K562 (cell line): Measurements from ENCODE around the gene CACNA1C. TPM values are rescaled to one million over a fixed set of nuclear protein-coding genes. Genes with fewer than 3 reads are reported as not detected.

Experiments used
- ATAC-seq: fragments of 200-7000 bp; cut with Tn5 transposase; 3 replicates; pipeline ENCODE4 v1.9.1; 2020; ENCODE audit warnings: moderate library complexity
- BruUV-seq: library from RNA; stranded (reverse); fragments of 400-500 nt; replicated peaks from 2 replicates; lab custom pipeline; 2021; lab: Mats Ljungman, UMichigan
- CTCF ChIA-PET: fragments of 300-600 bp; formaldehyde crosslinking; extraction: SDS; loops from one replicate; lab custom pipeline; 2021; ENCODE audit warnings: low intra/inter-chr PET ratio; lab: Yijun Ruan, JAX
- POLR2A ChIA-PET: fragments of 300-600, 350-650 bp; sonication (Branson Sonifier 250); formaldehyde crosslinking; extraction: SDS; loops from one replicate; lab custom pipeline; 2021; ENCODE audit warnings: antibody characterized with exemption, inconsistent platforms; lab: Yijun Ruan, JAX
- DNase-seq, 4 experiments: peaks; one replicate each; pipeline versions ENCODE4 v3.0.0 to v3.0.0-alpha.2; 2011 to 2018; ENCODE audit warnings: low spot score in 3 of 4, mixed read lengths in 3 of 4; ENCODE audit errors: extremely low read depth in 1 of 4
- FAIRE-seq: peaks from 2 replicates; lab custom pipeline; 2011; peaks lifted over from hg19 to GRCh38; lab: Jason Lieb, UNC
- H2AFZ ChIP-seq: 2 replicates; pipeline ENCODE4 v1.6.0; 2011; ENCODE audit warnings: low read depth, low read length, control low read depth, inconsistent platforms
- H3K27ac ChIP-seq: fragments of 200-600 bp; 3 replicates; pipeline ENCODE4 v1.8.0; 2011; ENCODE audit warnings: low read depth, mild to moderate bottlenecking, control low read depth, inconsistent platforms, low read length, moderate library complexity, mixed read lengths; ENCODE audit errors: extremely low read depth
- H3K27me3 ChIP-seq, 2 experiments: fragments of 300-600 bp in 1 of 2; 2 replicates in 1 of 2; 3 replicates in 1 of 2; pipeline versions ENCODE4 v1.6.0 to v1.8.0; 2011; ENCODE audit warnings: inconsistent platforms in 2 of 2, low read length in 2 of 2, mild to moderate bottlenecking in 1 of 2, mixed read lengths in 1 of 2, moderate library complexity in 1 of 2; ENCODE audit not compliant: control insufficient read depth in 2 of 2, insufficient read depth in 2 of 2
- H3K36me3 ChIP-seq: fragments of 300-600 bp; 3 replicates; pipeline ENCODE4 v1.8.0; 2011; ENCODE audit warnings: mild to moderate bottlenecking, low read length, inconsistent platforms; ENCODE audit not compliant: control insufficient read depth, insufficient read depth
- H3K4me1 ChIP-seq, 2 experiments: fragments of 200-600 bp in 1 of 2; replicated peaks in 1 of 2; 2 replicates in 1 of 2; 3 replicates in 1 of 2; pipeline versions ENCODE4 v1.5.1 to v1.8.0; 2011; ENCODE audit warnings: inconsistent platforms in 2 of 2, low read length in 2 of 2, mild to moderate bottlenecking in 1 of 2, mixed read lengths in 1 of 2, moderate library complexity in 1 of 2; ENCODE audit not compliant: control insufficient read depth in 2 of 2, insufficient read depth in 2 of 2
- H3K4me2 ChIP-seq: 2 replicates; pipeline ENCODE4 v1.6.1; 2011; ENCODE audit warnings: low read length, control low read depth, inconsistent platforms, mixed read lengths; ENCODE audit not compliant: insufficient read depth
- H3K4me3 ChIP-seq: fragments of 200-600 bp; sonication (generic), shearing (Covaris generic); 2 replicates; pipeline ENCODE4 v1.5.1; 2016; ENCODE audit warnings: control low read depth, inconsistent platforms
- H3K79me2 ChIP-seq: fragments of 200-600 bp; 3 replicates; pipeline ENCODE4 v1.8.0; 2011; ENCODE audit warnings: low read length, inconsistent platforms; ENCODE audit not compliant: control insufficient read depth, insufficient read depth
- H3K9ac ChIP-seq, 2 experiments: 2 replicates each; pipeline versions ENCODE4 v1.6.0 to v1.6.1; 2011; ENCODE audit warnings: low read depth in 2 of 2, low read length in 2 of 2, control low read depth in 1 of 2, inconsistent platforms in 1 of 2, mild to moderate bottlenecking in 1 of 2, mixed read lengths in 1 of 2; ENCODE audit not compliant: insufficient read depth in 1 of 2
- H3K9me1 ChIP-seq: one replicate; pipeline ENCODE4 v1.6.0; 2011; ENCODE audit warnings: inconsistent platforms, mild to moderate bottlenecking, low read length, moderate library complexity; ENCODE audit not compliant: control insufficient read depth, insufficient read depth
- H3K9me3 ChIP-seq: replicated peaks from 2 replicates; pipeline ENCODE4 v1.5.1; 2011; ENCODE audit warnings: low read depth, low read length, inconsistent platforms; ENCODE audit not compliant: control insufficient read depth, insufficient read depth
- H4K20me1 ChIP-seq: replicated peaks from 2 replicates; pipeline ENCODE4 v1.6.1; 2011; ENCODE audit warnings: low read length, inconsistent platforms, mixed read lengths; ENCODE audit not compliant: control insufficient read depth, insufficient read depth
- GTF2F1 ChIP-seq: IDR thresholded peaks from 2 replicates; pipeline ENCODE4 v1.6.1; 2011; ENCODE audit warnings: low read depth, low read length, improper control_type of control experiment
- MCM5 ChIP-seq: fragments of 450-650 bp; IDR thresholded peaks from 2 replicates; pipeline ENCODE4 v1.6.1; 2016; ENCODE audit warnings: low read depth
- NR1H2 ChIP-seq: sonication (generic); formaldehyde crosslinking; IDR thresholded peaks from 2 replicates; pipeline ENCODE4 v1.4.0; 2020; ENCODE audit warnings: mild to moderate bottlenecking, missing genetic modification reagents
- TAF15 ChIP-seq: fragments of 200-400 bp; formaldehyde crosslinking; IDR thresholded peaks from 2 replicates; pipeline ENCODE4 v1.6.1; 2017; ENCODE audit warnings: mild to moderate bottlenecking, low read depth, low read length, moderate library complexity
- TAL1 ChIP-seq: fragments of 450-650 bp; IDR thresholded peaks from 2 replicates; pipeline ENCODE4 v1.6.1; 2016; ENCODE audit warnings: mild to moderate bottlenecking
- TRIM28 ChIP-seq: fragments of 450-650 bp; IDR thresholded peaks from 2 replicates; pipeline ENCODE4 v1.6.1; 2017
- ZNF197 ChIP-seq: fragments of 200-800 bp; sonication (Bioruptor generic); IDR thresholded peaks from 2 replicates; pipeline ENCODE4 v1.6.1; 2016; ENCODE audit warnings: low read depth, missing genetic modification characterization, missing compliant biosample characterization
- WGBS: fragments of 100-300 bp; shearing (Covaris generic); methylation state at CpG from one replicate; pipeline ENCODE4 v1.1.6; 2016; ENCODE audit warnings: low coverage, mixed read lengths; ENCODE audit not compliant: insufficient coverage; ENCODE audit errors: missing lambda C conversion rate; 5-methylcytosine and 5-hydroxymethylcytosine counted together
- in situ Hi-C: fragments of 300-500 bp; cut with MboI; formaldehyde crosslinking; loops from 4 replicates; pipeline ENCODE4 v1.15.0; 2018; ENCODE audit warnings: inconsistent platforms, mixed read lengths
- intact Hi-C: fragments of 100-400 bp; cut with micrococcal nuclease; formaldehyde crosslinking; loops from 2 replicates; pipeline ENCODE4 v1.14.2; 2022
- polyA plus RNA-seq, 8 experiments: library from polyadenylated mRNA; depleted of rRNA in 4 of 8; stranded (reverse) in 5 of 8; unstranded in 3 of 8; fragments of >200 nt; fragmentation: Nextera tagmentation in 2 of 8; fragmentation: Illumina TruSeq in 1 of 8; extraction: Ambion mirVana in 2 of 8; extraction: Trizol in 1 of 8; gene quantifications; 2 replicates each; pipeline versions ENCODE4 v1.2.1 to v1.2.3, GENCODE V29; 2011 to 2014; ENCODE audit warnings: inconsistent platforms in 1 of 8, missing spikeins in 1 of 8
- total RNA-seq, 7 experiments: library from RNA; depleted of rRNA in 6 of 7; stranded (reverse); fragments of >200 nt in 6 of 7; fragmentation: Illumina TruSeq in 2 of 7; extraction: Trizol in 2 of 7; gene quantifications; 2 replicates each; pipeline versions ENCODE4 v1.2.1 to v1.2.3, GENCODE V29; 2011 to 2021; ENCODE audit warnings: low replicate concordance in 1 of 7

The CACNA1C gene
- total and polyA plus RNA-seq, 9 of the 15 experiments (the other 6 are each of a cell fraction or from before 2014, with no cell fraction given) = not detected

DNA sequence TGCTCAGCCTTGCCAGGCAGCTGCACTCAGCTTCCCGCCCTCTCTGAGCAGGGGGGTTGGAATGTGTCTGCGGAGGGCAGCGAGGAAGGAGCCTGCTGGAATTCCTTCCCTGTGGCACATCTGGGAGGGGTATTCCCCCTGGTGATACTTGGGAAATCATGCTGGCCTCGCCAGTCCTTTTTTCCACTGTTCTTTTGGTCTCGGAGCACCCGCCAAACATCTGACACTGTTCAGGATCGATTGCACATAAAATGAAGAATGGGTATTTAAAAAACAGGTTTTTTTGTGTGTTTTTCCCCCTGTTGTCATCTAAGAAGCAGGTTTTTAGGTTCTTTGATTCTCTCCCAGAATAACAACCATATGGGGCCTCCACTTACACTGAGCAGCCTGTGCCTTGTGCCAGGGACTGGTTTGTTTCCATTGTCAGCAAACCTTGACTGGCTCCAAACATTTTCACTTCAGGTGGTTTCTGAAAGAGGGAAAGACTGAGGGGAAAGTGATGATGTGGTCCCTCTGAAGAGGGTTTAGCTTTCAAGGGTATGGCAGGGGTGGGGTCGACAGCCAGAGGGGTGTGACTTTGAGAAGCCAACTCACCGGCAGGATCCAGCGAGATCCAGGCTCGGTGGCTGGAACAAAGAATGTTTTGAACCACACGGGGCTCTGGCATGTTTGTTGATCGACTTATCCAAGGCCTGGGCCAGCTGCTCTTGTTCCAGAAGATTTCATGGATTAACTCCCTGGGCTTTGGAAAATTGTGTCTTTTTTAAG, 215.1 kb downstream of the CACNA1C start:
- peaks cover 0 to 14% of the 10 kb centered on the region in 2 experiments; a peak in 1 of 5 replicates for H3K27me3 ChIP-seq
- no peak overlapping the region for H3K4me3 ChIP-seq
- no peak overlapping the region for H3K9ac ChIP-seq
- ChIA-PET CTCF (no interaction called here), POLR2A (no interaction called here)
- no peak for FAIRE-seq
- no peak overlapping the region for H3K27ac ChIP-seq
- H3K4me2 ChIP-seq = no peak overlapping the region
- H3K79me2 ChIP-seq = no peaks in the 10 kb centered on the region
- TF ChIP-seq TRIM28 (no peak), TAL1 (no peak), NR1H2 (CRISPR knock-in tag) (no peak), MCM5 (no peak), TAF15 (no peak), GTF2F1 (no peak), ZNF197 (CRISPR knock-in tag) (no peak)
- no peaks in the 10 kb centered on the region for H3K36me3 ChIP-seq
- in situ Hi-C loops = no loop called here
- H3K9me1 ChIP-seq = no peaks in the 10 kb centered on the region
- no peak for ATAC-seq
- no peak overlapping the region for H2AFZ ChIP-seq
- no TSS peak for BruUV-seq
- H4K20me1 ChIP-seq = no peaks in the 10 kb centered on the region
- H3K9me3 ChIP-seq = no peaks in the 10 kb centered on the region
- 0% methylated on average over 12 of the region's 13 CpGs for WGBS
- no peaks in the 10 kb centered on the region for H3K4me1 ChIP-seq
- DNase-seq = no peak
- intact Hi-C loops = no loop called here
